A549 (cell line): ENCODE measurements around the gene TNFRSF1B. TPM values are rescaled to one million over a fixed set of nuclear protein-coding genes. Genes with fewer than 3 reads are reported as not detected.

Experiments
- ATAC-seq, 2 experiments: fragments of 200-7000 bp in 1 of 2; fragments of >200 bp in 1 of 2; cut with Nextera tagmentation in 1 of 2; cut with Tn5 transposase in 1 of 2; 3 replicates each; pipeline versions ENCODE4 v1.8.0 to v1.9.1; 2018 to 2020; ENCODE audit warnings: mild to moderate bottlenecking in 1 of 2, moderate library complexity in 1 of 2
- CTCF ChIA-PET: fragments of 300-600 bp; sonication (Branson Sonifier 250); formaldehyde crosslinking; extraction: SDS; loops from one replicate; lab custom pipeline; 2021; ENCODE audit warnings: antibody characterized with exemption, inconsistent platforms; lab: Yijun Ruan, JAX
- POLR2A ChIA-PET: fragments of 350-600 bp; formaldehyde crosslinking; extraction: SDS; loops from one replicate; lab custom pipeline; 2021; ENCODE audit warnings: antibody characterized with exemption, inconsistent platforms; lab: Yijun Ruan, JAX
- DNase-seq, 2 experiments: peaks; one replicate each; pipeline versions ENCODE4 v3.0.0 to v3.0.0-alpha.2; 2011 to 2016; ENCODE audit warnings: low read depth in 1 of 2, low spot score in 1 of 2
- FAIRE-seq: peaks from 2 replicates; lab custom pipeline; 2011; peaks lifted over from hg19 to GRCh38; lab: Jason Lieb, UNC
- H3K27ac ChIP-seq, 2 experiments: fragments of >200 bp; sonication (Bioruptor Twin); formaldehyde crosslinking; 3 replicates each; pipeline ENCODE4 v1.5.1; 2016 to 2017
- H3K4me1 ChIP-seq: fragments of >200 bp; sonication (Bioruptor Twin); formaldehyde crosslinking; 3 replicates; pipeline ENCODE4 v1.6.1; 2016
- H3K4me2 ChIP-seq: fragments of >200 bp; sonication (Bioruptor Twin); formaldehyde crosslinking; 3 replicates; pipeline ENCODE4 v1.6.1; 2016
- H3K4me3 ChIP-seq: fragments of >200 bp; sonication (Bioruptor Twin); formaldehyde crosslinking; 3 replicates; pipeline ENCODE4 v1.5.1; 2016
- H3K9me3 ChIP-seq: fragments of >200 bp; sonication (Bioruptor Twin); formaldehyde crosslinking; 3 replicates; pipeline ENCODE4 v1.6.1; 2016
- CBX2 ChIP-seq: fragments of 200-600 bp; sonication (generic); IDR thresholded peaks from 2 replicates; pipeline ENCODE4 v1.6.1; 2016; ENCODE audit warnings: low read depth, mild to moderate bottlenecking, borderline replicate concordance
- CBX8 ChIP-seq: fragments of 200-600 bp; sonication (generic); IDR thresholded peaks from 2 replicates; pipeline ENCODE4 v1.6.1; 2016
- CHD4 ChIP-seq: fragments of 200-600 bp; sonication (generic); IDR thresholded peaks from 2 replicates; pipeline ENCODE4 v1.6.1; 2016; ENCODE audit warnings: antibody characterized with exemption, mild to moderate bottlenecking, borderline replicate concordance
- FOXS1 ChIP-seq: fragments of 250-450 bp; sonication (Bioruptor Pico); IDR thresholded peaks from 2 replicates; pipeline ENCODE4 v1.5.0; 2020; ENCODE audit warnings: mild to moderate bottlenecking, moderate library complexity
- HEYL ChIP-seq: fragments of 250-450 bp; sonication (Bioruptor Pico); IDR thresholded peaks from 2 replicates; pipeline ENCODE4 v1.8.0; 2021; ENCODE audit warnings: mild to moderate bottlenecking, moderate library complexity
- HMGXB4 ChIP-seq: fragments of 250-450 bp; sonication (Bioruptor Pico); IDR thresholded peaks from 2 replicates; pipeline ENCODE4 v1.5.0; 2021; ENCODE audit warnings: mild to moderate bottlenecking, moderate library complexity, borderline replicate concordance
- HOXB5 ChIP-seq: fragments of 250-450 bp; sonication (Bioruptor Pico); IDR thresholded peaks from 2 replicates; pipeline ENCODE4 v1.5.0; 2020; ENCODE audit warnings: mild to moderate bottlenecking, moderate library complexity
- JUNB ChIP-seq: fragments of >200 bp; sonication (Bioruptor Twin); formaldehyde crosslinking; IDR thresholded peaks from 2 replicates; pipeline ENCODE4 v1.6.1; 2016
- NPAS2 ChIP-seq: fragments of 250-450 bp; sonication (Bioruptor Pico); IDR thresholded peaks from 2 replicates; pipeline ENCODE4 v1.8.0; 2022; ENCODE audit warnings: mild to moderate bottlenecking, moderate library complexity, borderline replicate concordance
- PHF8 ChIP-seq: fragments of 200-600 bp; sonication (generic); IDR thresholded peaks from 2 replicates; pipeline ENCODE4 v1.6.1; 2016; ENCODE audit warnings: low read depth, mild to moderate bottlenecking, antibody characterized with exemption, moderate library complexity, borderline replicate concordance
- RAD21 ChIP-seq, 2 experiments: fragments of >200 bp in 1 of 2; sonication (Bioruptor Twin) in 1 of 2; formaldehyde crosslinking in 1 of 2; IDR thresholded peaks in 1 of 2; conservative IDR thresholded peaks in 1 of 2; 2 replicates in 1 of 2; 3 replicates in 1 of 2; pipeline ENCODE4 v1.6.1; 2012 to 2018; ENCODE audit warnings: inconsistent platforms in 1 of 2
- RARB ChIP-seq: fragments of 250-450 bp; sonication (Bioruptor Pico); IDR thresholded peaks from 2 replicates; pipeline ENCODE4 v1.8.0; 2021; ENCODE audit warnings: mild to moderate bottlenecking, moderate library complexity
- REST ChIP-seq: fragments of 200-600 bp; sonication (generic); IDR thresholded peaks from 2 replicates; pipeline ENCODE4 v1.6.1; 2016; ENCODE audit warnings: antibody characterized with exemption, mild to moderate bottlenecking, moderate library complexity
- SMC3 ChIP-seq: fragments of >200 bp; sonication (Bioruptor Twin); formaldehyde crosslinking; IDR thresholded peaks from 3 replicates; pipeline ENCODE4 v1.6.1; 2018; ENCODE audit warnings: inconsistent platforms
- TFCP2L1 ChIP-seq: fragments of 250-450 bp; sonication (Bioruptor Pico); IDR thresholded peaks from 2 replicates; pipeline ENCODE4 v1.5.0; 2021; ENCODE audit warnings: mild to moderate bottlenecking
- ZFP36 ChIP-seq: fragments of 450-650 bp; IDR thresholded peaks from 2 replicates; pipeline ENCODE4 v1.6.1; 2014; ENCODE audit warnings: borderline replicate concordance; ENCODE audit not compliant: partially characterized antibody
- ZSCAN20 ChIP-seq: fragments of 250-450 bp; sonication (Bioruptor Pico); IDR thresholded peaks from 2 replicates; pipeline ENCODE4 v1.8.0; 2022; ENCODE audit warnings: mild to moderate bottlenecking, moderate library complexity
- WGBS: methylation state at CpG from one replicate; pipeline ENCODE4 v1.1.6; 2017; ENCODE audit errors: missing lambda C conversion rate; 5-methylcytosine and 5-hydroxymethylcytosine counted together
- polyA plus RNA-seq, 4 experiments: library from polyadenylated mRNA; depleted of rRNA in 3 of 4; stranded (reverse); fragments of >200 nt; fragmentation: RNase III in 1 of 4; extraction: RNeasy Plus Mini Kit Qiagen cat#74134 plus additional on column Dnase treatment in 1 of 4; gene quantifications; 2 replicates in 3 of 4; 3 replicates in 1 of 4; pipeline ENCODE4 v1.2.3, GENCODE V29; 2011 to 2017
- TF ChIP-seq, protein P1 (sequence below): IDR thresholded peaks from 2 replicates; pipeline ENCODE4 v1.6.1; 2012; ENCODE audit warnings: low read depth, borderline replicate concordance

Gene TNFRSF1B
- polyA plus RNA-seq, 2 of the 4 experiments (the other 2 are of a cell fraction), result 0.05 to 0.06 TPM

DNA sequence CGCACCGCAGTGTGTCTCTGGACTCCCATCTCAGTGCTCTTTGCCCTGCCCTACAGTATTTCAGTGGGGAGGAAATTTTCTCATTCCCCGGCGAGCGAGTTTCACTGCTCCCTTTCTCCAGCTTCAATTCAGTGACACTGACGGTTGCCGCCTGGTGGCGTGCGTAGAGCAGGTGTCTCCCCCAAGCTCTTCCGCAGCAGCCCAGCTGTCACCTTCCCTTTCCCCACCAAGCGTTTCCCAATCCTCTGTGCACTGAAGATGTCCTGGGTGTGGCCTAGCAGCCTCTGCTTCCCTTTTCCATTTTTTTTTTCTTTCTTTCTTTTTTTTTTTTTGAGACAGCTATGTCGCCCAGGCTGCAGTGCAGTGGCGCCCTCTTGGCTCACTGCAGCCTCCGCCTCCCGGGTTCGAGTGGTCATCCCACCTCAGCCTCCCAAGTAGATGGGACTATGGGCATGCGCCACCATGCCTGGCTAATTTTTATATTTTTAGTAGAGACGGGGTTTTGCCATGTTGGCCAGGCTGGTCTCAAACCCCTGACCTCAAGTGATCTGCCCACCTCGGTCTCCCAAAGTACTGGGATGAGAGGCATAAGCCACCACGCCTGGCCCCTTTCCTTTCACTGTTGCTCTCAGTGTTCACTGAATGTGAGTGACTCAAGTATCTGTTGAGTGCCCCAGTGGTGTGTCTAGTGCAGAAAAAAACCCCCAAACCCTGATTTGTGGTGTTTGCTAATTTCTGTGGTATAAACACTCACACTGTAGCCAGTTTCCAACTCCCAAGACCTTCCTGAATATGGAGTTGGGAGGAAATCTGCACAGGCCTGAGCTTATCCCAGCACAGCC is 30.1 kb downstream of the TNFRSF1B start:
- Histone ChIP-seq H3K27ac (no peak overlapping the region), H3K9me3 (no peaks in the 10 kb centered on the region), H3K4me1 (no peaks in the 10 kb centered on the region), H3K4me3 (no peak overlapping the region), H3K4me2 (no peak overlapping the region)
- ChIA-PET CTCF (interaction anchor here (1.3 to 8.9 kb wide), 3 partner anchors 8 to 73 kb away, joined by 5 to 78 read pairs (median 7); no protein-coding TSS in a partner anchor), POLR2A (no interaction called here)
- no peak for FAIRE-seq
- DNase-seq, result no peak
- WGBS, result 83% methylated on average over 20 of the region's 20 CpGs
- no peak for ATAC-seq
- TF ChIP-seq CHD4 (no peak), NPAS2 (no peak), JUNB (no peak), PHF8 (no peak), TFCP2L1 (CRISPR knock-in tag) (no peak)

DNA sequence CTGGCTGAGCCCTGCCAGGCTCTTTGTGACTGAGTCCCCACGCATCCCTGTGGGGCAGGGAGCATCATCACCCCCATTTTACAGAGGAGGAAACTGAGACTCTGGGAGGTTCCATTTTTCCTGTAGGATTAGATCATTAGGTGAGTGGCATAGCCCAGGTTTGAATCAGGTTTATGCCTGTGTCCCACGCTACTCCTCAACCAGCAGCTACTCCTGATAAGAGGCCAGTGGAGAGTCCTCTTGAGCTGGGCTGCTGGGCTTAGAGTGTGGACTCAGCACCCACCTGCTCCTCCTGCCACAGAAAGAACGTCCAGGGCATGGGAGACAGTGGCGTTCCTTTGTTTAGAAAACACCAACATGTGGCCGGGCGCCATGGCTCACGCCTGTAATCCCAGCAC is 30.7 kb downstream of the TNFRSF1B start:
- ATAC-seq, result no peak
- H3K4me3 ChIP-seq, result no peak overlapping the region
- ChIA-PET POLR2A (no interaction called here), CTCF (interaction anchor here (1.3 to 8.9 kb wide), 3 partner anchors 9 to 73 kb away, joined by 5 to 78 read pairs (median 7); no protein-coding TSS in a partner anchor)
- DNase-seq, result no peak
- TF ChIP-seq HMGXB4 (no peak), CBX8 (no peak), TFCP2L1 (CRISPR knock-in tag) (no peak), FOXS1 (CRISPR knock-in tag) (no peak), REST (no peak), ZSCAN20 (CRISPR knock-in tag) (no peak), RARB (CRISPR knock-in tag) (no peak), RAD21 (conservative IDR thresholded peaks at IDR 0.05 in 1 of 2, IDR thresholded peaks at IDR 0.05 in 1 of 2) (no peak), CHD4 (no peak), HOXB5 (CRISPR knock-in tag) (no peak), HEYL (no peak), ZFP36 (no peak), CBX2 (no peak), SMC3 (no peak)
- TF ChIP-seq, protein P1, sequence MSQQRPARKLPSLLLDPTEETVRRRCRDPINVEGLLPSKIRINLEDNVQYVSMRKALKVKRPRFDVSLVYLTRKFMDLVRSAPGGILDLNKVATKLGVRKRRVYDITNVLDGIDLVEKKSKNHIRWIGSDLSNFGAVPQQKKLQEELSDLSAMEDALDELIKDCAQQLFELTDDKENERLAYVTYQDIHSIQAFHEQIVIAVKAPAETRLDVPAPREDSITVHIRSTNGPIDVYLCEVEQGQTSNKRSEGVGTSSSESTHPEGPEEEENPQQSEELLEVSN, result no peak
- no peaks in the 10 kb centered on the region for H3K9me3 ChIP-seq
- no peak overlapping the region for H3K4me2 ChIP-seq
- H3K27ac ChIP-seq, result no peak overlapping the region
- FAIRE-seq, result no peak
- 70% methylated on average over 5 of the region's 7 CpGs for WGBS
- no peaks in the 10 kb centered on the region for H3K4me1 ChIP-seq
